ENCODE data around the gene ARF1.

Gene ARF1

GRCh38 chr1:228146417-228147150 is 64.1 kb downstream of the ARF1 start:
- TF ChIP-seq, protein P1, sequence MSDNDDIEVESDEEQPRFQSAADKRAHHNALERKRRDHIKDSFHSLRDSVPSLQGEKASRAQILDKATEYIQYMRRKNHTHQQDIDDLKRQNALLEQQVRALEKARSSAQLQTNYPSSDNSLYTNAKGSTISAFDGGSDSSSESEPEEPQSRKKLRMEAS (IDR thresholded peaks at IDR 0.05), result no peak
- TF ChIP-seq FOXM1 (IDR thresholded peaks at IDR 0.05; ENCODE audit: borderline replicate concordance, low read depth) (no peak), TAF1 (IDR thresholded peaks at IDR 0.05; ENCODE audit: low read depth) (no peak), NFIC (IDR thresholded peaks at IDR 0.05) (no peak), EGR1 (IDR thresholded peaks at IDR 0.05) (no peak), TCF12 (IDR thresholded peaks at IDR 0.05; ENCODE audit: low read depth) (no peak), RAD21 (IDR thresholded peaks at IDR 0.05; ENCODE audit: low read depth) (no peak), YY1 (IDR thresholded peaks at IDR 0.05; ENCODE audit: low read depth) (no peak), CREB1 (IDR thresholded peaks at IDR 0.05; ENCODE audit: low read depth) (no peak), TEAD4 (IDR thresholded peaks at IDR 0.05) (no peak)

DNA sequence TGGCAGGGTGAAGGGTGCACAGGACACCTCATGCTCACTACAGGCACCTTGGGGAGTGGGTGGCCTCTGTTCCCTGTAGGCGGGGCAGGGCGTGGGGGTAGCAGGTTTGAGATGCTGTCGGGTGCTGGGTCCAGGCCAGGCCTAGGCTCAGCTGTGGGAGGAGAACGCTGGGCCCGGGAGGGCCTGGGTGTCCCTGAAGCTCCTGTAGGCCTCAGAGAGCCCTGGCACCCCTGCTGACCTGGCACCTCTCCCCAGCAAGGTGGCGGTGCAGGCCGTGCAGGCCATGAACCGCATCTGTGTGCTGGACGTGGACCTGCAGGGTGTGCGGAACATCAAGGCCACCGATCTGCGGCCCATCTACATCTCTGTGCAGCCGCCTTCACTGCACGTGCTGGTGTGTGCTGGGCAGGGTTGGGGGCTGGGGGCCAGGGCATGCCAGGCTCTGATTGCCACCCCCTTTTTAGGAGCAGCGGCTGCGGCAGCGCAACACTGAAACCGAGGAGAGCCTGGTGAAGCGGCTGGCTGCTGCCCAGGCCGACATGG is 64.7 kb downstream of the ARF1 start:
- TF ChIP-seq TCF12 (IDR thresholded peaks at IDR 0.05; ENCODE audit: low read depth) (no peak), NFIC (IDR thresholded peaks at IDR 0.05) (no peak), USF1 (IDR thresholded peaks at IDR 0.05) (no peak), EGR1 (IDR thresholded peaks at IDR 0.05) (no peak), CREB1 (IDR thresholded peaks at IDR 0.05; ENCODE audit: low read depth) (no peak), REST (IDR thresholded peaks at IDR 0.05; ENCODE audit: low read depth) (no peak), TAF1 (IDR thresholded peaks at IDR 0.05; ENCODE audit: low read depth) (no peak), EP300 (IDR thresholded peaks at IDR 0.05; ENCODE audit: borderline replicate concordance) (no peak), TEAD4 (IDR thresholded peaks at IDR 0.05) (no peak), CEBPB (IDR thresholded peaks at IDR 0.05) (no peak)
- TF ChIP-seq, protein P1 (IDR thresholded peaks at IDR 0.05), result no peak

DNA sequence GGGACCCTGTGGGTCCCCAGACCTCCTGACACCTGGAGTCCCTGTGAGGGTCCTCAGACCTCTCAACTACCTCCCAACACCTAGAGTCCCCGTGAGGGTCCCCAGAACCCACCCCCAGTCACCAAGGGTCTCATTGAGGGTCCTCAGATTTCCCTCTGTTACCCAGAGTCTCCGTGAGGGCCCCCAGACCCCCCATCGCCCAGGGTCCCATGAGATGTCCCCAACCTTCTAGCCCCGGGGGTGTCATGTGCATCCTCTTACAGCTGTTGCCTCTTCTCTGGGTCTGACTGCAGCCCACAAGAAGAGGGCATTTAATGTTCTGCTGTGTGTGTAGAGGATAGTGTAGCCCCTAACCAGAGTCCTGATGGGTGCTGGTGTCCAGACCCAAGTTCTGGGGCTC is 65.3 kb downstream of the ARF1 start:
- TF ChIP-seq CEBPB (IDR thresholded peaks at IDR 0.05) (no peak), USF1 (IDR thresholded peaks at IDR 0.05) (no peak)

GRCh38 chr1:228148196-228148861 is 65.8 kb downstream of the ARF1 start:
- TF ChIP-seq EP300 (IDR thresholded peaks at IDR 0.05; ENCODE audit: borderline replicate concordance), result no peak
- TF ChIP-seq CEBPB (IDR thresholded peaks at IDR 0.05), result no peak
- TF ChIP-seq TCF12 (IDR thresholded peaks at IDR 0.05; ENCODE audit: low read depth), result no peak
- TF ChIP-seq YY1 (IDR thresholded peaks at IDR 0.05; ENCODE audit: low read depth), result no peak
- TF ChIP-seq, protein P1 (IDR thresholded peaks at IDR 0.05), result no peak
- no peak for TF ChIP-seq TEAD4 (IDR thresholded peaks at IDR 0.05)
- no peak for TF ChIP-seq USF1 (IDR thresholded peaks at IDR 0.05)
- TF ChIP-seq FOXM1 (IDR thresholded peaks at IDR 0.05; ENCODE audit: borderline replicate concordance, low read depth), result no peak
- no peak for TF ChIP-seq RAD21 (IDR thresholded peaks at IDR 0.05; ENCODE audit: low read depth)
- TF ChIP-seq ZBTB7A (IDR thresholded peaks at IDR 0.05; ENCODE audit: low read depth), result no peak
- no peak for TF ChIP-seq NFIC (IDR thresholded peaks at IDR 0.05)
- TF ChIP-seq EGR1 (IDR thresholded peaks at IDR 0.05), result no peak
- no peak for TF ChIP-seq TAF1 (IDR thresholded peaks at IDR 0.05; ENCODE audit: low read depth)

All from Ishikawa (cell line).